Right lung (tissue), 5 donors: ENCODE data around the gene HECTD1. TPM values are rescaled to one million over a fixed set of nuclear protein-coding genes. Genes with fewer than 3 reads are reported as not detected.
"Not testable (repeated sequence)": the region's sequence is repeated elsewhere in the genome, so short reads cannot be mapped to it uniquely, and the experiment has no call there.

Source experiments
- DNase-seq, 2 donors: peaks; one replicate each; pipeline ENCODE4 v3.0.0-alpha.2; 2013
- polyA plus RNA-seq, 5 donors: library from polyadenylated mRNA; unstranded; fragments of 120-200 nt; gene quantifications; one replicate each; pipeline versions ENCODE4 v1.2.1 to v1.2.3, GENCODE V29; 2013; ENCODE audit warnings: inconsistent platforms in 1 of 5, low replicate concordance in 1 of 5; ENCODE audit not compliant: insufficient read length in 5 of 5, insufficient read depth in 1 of 5

Gene HECTD1
- polyA plus RNA-seq, 5 donors, result 144 to 214 (median 192) TPM

DNA sequence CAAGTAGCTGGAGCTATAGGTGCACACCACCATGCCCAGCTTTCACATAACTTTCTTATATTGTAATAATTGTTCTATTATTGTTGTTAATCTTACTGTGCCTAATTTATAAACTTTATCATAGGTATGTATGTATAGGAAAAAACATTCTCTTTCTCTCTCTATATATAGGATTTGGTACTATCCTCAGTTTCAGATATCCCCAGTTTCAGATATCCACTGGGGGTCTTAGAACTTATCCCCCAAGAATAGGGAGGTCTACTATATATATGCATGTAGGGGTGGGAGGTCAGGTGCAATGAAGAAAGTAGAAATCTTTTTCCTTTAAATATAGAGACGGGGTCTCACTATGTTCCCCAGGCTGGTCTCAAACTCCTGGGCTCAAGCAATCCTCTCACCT lies 110.5 kb downstream of the HECTD1 start:
- DNase-seq, result no peak

DNA sequence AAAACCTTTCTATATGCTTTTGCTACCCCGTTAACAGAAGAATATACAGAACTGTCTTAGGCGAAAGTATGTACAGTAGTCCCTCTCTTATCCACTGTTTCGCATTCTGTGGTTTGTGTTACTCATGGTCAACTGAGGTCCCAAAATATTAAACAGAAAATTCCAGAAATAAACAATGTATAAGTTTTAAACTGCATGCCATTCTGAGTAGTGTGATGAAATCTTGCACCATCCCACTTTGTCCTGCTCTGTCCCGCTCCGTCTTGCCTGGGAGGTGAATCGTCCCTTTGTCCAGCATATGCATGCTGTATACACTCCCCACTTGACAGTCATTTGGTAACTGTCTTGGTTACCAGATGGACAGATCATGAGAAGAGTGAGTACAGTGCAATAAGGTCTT lies 111.3 kb downstream of the HECTD1 start:
- no peak for DNase-seq

DNA sequence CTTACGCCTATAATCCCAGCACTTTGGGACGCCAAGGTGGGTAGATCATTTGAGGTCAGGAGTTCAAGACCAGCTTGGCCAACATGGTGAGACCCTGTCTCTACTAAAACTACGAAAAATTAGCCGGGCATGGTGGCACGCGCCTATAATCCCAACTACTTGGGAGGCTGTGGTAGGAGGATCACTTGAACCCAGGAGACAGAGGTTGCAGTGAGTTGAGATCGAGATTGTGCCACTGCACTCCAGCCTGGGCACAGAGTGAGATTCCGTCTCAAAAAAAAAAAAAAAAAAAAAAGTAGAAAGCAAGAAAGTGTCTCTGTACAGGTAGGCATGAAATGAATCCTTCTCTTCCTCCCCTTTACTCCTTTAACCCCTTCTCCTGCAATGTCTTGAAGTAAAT lies 111.8 kb downstream of the HECTD1 start:
- not testable (repeated sequence) for DNase-seq

DNA sequence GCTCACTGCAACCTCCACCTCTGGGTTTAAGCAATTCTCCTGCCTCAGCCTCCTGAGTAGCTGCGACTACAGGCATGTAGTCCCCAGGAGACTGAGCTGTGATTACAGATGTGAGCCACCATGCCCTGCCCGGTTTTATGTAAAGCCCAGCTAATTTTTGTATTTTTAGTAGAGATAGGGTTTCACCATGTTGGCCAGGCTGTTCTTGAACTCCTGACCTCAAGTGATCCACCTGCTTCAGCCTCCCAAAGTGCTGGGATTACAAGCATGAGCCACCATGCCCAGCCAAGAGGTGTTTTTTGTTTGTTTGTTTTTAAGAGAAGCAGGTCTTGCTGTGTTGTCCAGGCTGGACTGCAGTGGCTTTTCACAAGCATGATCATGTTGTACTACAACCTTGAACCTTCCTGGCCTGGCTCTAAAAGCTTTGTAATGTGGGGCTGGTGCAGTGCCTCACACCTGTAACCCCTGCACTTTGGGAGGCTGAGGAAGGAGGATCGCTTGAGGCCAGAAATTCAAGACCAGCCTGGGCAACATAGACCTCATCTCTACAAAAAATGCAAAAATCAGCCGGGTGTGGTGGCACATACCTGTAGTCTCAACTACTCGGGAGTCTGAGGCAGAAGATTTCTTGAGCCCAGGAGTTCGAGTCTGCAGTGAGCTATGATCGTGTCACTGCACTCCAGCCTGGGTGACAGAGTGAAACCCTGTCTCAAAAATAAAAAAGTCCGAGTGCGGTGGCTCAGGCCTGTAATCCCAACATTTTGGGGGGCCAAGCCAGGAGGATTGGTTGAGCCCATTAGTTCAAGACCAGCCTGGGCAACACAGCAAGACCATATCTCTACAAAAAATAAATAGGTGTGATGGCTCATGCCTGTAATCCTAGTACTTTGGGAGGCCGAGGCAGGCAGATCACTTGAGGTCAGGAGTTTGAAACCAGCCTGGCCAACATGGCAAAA lies 113.4 kb downstream of the HECTD1 start:
- not testable (repeated sequence) for DNase-seq

DNA sequence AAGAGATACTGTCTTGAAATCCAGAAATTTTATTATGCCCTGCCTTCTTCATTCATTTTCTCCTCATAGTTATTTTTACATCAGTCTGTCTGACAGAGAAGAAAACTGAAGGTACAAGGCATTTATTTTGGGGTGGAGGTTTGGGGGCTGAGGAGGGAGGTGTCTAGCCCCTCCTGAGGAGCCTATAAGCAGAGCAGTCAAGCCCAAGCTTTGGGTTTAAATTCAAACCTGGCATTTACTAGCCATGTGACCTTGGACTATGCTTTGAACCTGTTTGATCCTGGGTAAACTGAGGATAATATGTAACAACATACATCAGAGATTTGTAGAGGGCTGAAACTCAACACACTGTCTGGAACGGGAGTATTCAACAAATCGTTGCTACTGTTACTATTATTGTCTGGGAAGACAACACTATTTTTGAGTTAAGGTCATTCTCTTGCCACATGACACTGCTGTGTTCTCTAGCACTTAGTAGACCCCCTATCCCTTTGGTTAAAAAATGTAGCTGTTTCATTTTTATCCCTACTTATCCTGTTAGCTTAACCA lies 115.4 kb downstream of the HECTD1 start:
- DNase-seq, result no peak

DNA sequence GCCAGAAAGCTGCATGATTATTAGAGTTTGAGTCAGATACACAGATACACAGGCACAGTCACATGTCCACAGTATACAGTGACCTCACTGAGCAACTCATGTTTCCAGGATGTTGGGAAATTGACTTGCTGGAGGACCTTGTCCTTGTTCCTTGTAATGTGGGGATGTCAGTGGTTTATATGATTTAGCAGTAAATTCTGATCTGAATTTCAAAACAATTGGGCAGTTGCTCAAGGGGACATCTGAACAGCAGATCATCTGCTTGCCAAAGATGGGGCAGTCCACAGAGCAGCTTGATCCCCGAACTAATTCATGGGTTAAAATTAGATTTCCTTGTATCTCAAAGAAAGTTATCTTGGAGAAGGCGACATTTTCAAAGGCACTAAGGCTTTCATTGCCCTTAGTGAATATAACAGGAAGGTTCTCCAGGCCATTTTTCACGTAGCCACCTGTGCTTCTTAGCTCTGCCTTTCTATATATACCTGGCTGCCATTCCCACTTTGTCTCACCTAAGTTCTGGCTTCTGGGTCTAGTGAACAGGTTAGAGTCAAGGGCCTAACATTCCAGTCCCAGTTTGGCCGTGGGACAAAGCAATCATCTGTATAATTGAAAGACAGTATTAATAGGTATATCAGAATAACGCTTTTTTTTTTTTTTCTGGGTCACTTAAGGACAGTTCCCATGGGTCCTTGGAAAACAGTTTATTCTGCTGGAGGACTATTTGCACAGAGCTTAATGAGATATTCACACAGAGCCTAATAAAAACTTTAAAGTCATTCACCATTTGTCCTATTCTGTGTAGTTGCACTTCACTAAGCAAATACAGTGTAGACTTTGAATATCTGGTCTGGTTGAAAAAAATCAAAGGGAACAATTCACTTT lies 116.5 kb downstream of the HECTD1 start:
- peak in 1 of 2 donors; percentile 26 for DNase-seq

DNA sequence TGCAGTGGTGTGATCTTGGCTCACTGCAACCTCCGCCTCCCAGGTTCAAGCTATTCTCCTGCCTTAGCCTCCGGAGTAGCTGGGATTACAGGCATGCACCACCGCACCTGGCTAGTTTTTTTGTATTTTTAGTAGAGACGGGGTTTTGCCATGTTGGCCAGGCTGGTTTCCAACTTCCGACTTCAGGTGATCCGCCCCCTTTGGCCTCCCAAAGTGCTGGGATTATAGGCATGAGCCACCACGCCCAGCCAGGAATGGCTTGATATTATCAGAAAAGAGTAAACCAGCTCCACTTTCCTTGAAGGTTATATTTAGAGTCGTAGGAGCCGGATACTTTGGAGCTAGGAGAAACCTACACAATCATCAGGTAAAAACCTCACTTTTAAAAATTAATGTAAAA lies 121.1 kb downstream of the HECTD1 start:
- not testable (repeated sequence) for DNase-seq

DNA sequence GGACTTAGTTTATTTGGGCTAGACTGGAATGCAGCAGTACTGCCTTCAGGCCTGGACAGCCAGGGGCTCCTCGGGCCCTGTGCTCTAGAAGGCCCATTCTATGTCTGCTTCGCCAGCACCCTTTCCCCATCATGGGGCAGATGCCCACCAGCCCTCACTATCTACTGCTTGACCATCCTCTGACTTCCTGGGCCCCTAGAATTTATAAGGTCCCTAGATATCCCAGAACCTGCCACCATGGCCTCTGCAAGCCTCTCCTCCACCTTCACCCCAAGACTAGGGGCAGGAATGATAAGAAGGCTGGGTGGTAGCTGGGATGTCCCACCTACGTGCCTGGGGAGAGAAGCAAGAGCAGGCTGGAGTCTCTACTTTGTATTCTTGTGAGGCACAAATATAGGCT lies 122.6 kb downstream of the HECTD1 start:
- DNase-seq, result no peak

DNA sequence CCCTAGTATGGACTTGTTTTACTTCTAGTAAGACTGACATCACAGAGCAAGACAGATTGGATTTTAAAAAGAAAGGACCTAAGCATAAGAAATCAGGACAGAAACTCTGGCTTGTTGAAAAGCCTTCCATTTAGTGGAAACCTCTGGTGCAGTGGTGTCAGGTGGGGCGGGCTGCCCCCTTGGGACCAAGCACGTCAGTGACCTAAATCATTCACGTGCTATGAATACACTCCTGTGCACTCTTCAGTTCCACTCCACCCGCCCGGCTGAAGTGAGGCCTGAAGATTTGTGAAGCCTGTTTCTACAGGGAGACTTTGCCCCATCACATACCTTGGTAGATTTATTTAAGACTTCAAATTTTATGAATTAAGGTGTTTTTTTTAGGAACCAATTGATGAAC lies 123.2 kb downstream of the HECTD1 start:
- no peak for DNase-seq

DNA sequence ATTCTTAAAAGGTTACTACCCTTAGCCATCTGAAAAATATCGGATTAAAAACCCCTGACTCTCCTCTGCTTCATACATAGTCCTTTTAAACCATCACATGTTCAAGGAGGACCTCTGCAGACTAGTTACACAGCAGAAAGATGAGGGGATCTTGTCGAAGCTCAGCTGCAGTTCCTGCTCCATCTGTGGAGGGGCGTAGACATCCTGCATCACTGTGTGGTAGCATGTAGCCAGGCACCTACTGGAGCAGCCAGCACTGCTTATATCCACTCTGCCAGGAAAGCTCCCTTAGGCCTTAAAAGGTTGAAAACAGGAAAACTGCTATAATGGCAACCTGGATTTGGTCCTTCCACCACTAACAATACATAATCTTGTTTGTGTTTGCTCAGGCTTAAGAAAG lies 123.8 kb downstream of the HECTD1 start:
- DNase-seq, result no peak

DNA sequence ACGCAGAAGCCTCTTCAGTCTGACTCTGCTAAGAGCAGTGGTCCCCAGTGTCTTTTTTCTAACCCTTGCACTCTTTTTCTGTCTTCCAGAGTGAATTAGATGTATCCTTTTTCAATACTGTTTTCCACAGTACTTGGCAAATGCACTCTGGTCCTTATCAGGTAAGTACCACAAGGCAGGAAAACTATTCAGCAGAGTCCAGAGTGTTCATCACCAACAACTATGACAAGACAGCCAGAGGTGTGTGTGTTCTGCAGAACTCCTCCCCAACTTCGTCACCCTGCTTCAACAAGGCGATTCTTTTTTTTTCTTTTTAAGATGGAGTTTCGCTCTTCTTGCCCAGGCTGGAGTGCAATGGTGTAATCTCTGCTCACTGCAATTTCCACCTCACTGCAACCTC lies 127.1 kb downstream of the HECTD1 start:
- DNase-seq, result no peak

DNA sequence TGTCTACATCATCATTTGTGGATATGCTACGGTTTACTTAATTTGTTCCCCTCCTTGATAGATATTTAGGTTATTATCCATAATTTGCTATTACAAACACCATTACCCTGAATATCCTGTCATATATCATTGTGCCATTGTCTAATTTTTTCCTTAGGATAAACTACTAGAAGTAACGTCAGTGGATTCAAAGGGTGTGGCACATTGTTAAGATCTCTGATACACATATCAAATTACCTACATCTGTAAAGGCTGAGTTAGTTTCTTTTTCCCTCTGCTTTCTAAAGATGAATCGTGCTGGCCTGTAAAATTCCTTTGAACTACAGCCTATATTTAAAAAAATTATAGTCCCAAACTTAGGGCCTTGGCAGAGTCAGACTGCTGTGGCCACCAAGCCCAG lies 127.5 kb downstream of the HECTD1 start:
- DNase-seq, result no peak

DNA sequence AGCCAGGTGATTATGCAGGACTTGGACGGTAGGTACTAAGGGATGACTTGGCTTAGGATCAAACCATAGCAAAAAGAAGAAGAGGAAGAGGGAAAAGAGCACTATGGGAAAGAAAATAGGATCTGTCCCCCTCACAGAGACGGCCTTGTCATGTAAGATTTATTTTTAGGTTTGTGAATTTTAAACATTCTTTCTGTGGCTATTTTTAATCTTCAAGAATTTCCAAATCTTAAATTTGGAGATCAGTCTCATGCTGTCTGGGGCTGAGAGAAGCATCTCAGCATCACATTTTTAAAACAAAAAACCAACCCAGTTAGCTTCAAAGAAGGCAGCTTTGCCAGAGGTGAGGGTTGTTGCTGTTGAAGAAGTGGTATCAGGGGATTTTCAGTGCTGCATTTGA lies 128.8 kb downstream of the HECTD1 start:
- DNase-seq, result no peak

DNA sequence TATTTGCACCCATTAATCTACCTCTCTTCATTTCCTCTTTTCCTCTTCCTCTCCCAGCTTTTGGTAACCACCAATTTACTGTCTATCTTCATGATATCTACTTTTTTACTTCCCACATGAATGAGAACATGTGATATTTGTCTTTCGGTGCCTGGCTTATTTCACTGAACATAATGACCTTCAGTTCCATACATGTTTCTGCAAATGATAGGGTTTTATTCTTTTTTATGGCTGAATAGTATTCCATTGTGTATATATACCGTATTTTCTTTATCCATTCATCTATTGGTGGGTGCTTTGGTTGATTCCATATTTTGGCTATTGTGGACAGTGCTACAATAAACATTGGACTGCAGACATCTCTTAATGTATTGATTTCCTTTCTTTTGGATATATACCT lies 132.4 kb downstream of the HECTD1 start:
- DNase-seq, result no peak

DNA sequence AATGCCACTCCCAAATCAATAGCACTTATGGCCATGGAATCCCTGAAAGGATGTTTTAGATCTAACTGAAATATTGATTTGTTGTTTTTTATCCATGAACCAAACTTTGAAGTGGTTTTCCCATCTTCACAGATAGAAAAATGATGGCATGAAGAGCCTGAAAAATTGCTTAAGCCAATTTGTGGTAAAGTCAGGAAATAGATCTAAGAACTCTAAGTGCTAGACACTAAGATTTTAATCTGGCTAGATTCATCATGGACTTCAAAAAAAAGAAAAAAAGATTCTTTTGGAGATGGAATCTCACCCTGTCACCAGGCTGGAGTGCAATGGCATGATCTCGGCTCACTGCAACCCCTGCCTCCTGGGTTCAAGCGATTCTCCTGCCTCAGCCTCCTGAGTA lies 136.4 kb downstream of the HECTD1 start:
- no peak for DNase-seq

DNA sequence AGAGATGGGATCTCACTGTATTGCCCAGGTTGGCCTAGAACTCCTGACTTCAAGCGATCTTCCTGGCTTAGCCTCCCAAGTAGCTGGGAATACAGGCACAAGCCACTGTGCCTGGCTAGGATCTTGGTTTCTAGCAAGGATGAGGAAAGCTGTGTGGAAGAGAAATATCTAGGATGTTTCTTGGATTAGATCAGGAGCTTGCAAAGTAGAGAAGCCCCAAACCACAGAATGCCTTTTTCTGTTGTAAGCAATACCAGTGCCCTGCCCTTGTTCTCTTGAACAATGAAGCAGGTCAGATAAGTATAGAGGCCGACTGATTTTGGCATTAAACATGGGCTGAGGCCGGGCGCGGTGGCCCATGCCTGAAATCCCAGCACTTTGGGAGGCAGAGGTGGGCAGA lies 137.2 kb downstream of the HECTD1 start:
- no peak for DNase-seq

DNA sequence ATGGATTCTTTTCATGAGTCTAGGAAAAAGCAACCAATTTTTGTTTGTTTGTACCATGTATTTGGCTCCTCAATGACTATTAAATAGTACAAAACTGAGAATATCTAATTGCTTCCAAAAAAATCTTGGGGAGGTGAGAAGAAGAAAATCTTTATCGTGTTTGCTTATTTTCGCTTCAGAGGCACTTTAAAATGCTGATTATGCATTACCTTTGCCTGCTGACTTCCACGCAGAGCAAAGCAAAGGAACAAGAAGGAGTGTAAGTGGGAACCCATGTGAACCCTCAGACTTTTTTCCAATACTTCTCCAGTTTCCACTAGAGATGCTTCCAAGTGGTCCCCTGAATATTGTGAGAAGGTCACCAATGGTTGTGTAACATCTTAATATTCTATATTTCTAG lies 138.2 kb downstream of the HECTD1 start:
- DNase-seq, result no peak

DNA sequence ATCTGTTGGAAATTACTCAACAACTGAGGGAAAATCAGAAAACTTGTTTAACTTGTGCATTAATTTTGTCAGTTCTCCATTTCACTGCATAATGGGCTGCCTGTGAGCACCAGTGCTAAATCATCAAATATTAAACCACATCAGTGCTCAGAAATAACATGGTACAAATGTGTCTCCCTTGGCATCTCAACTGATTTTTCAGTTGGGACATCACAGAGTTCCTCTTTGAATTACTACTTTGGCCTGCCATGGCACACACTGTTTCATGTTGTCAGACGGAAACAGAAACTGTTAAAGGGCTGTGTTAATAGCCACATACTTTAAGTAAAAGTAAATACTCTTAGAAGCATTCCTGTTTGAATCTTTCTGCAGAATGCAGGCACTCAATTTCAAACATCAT lies 139.4 kb downstream of the HECTD1 start:
- no peak for DNase-seq

DNA sequence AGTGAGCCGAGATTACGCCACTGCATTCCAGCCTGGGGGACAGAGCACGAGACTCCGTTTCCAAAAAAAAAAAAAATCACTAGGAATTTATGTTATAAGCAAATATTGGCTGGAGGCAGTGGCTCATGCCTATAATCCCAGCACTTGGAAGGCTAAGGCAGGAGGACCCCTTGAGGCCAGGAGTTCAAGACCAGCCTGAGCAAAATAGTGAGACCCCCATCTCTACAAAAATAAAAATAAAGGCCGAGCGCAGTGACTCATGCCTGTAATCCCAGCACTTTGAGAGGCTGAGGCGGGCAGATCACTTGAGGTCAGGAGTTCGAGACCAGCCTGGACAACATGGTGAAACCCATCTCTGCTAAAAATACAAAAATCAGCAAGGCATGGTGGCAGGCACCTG lies 144.7 kb downstream of the HECTD1 start:
- not testable (repeated sequence) for DNase-seq

DNA sequence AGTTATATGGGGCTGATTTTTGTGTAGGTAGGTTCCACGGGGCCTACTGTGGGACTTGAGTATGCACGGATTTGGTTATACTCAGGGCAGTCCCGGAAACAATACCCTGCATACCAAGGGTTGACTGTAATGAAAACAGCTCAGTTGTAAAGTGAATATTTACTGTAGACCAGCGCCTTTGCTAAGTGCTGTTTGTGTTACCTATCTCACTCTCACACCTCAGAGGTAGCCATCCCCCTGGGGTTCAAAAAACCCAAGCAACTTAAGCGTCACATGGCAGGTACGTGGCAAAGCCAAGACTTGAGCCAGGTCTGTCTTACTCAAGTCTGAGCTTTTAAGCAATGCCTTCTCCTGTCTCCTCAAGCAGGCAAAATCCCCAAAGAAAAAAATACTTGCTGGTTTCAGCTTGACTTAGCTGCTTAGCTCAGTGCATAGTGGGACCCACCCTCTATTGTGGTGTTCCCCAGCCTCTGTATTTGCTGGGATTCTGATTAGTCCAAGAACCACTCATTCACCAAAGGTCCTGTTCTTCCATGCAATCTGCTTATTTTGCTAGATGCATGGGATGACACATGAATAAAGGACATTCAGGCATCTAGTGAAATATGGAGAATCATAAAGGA lies 147.2 kb downstream of the HECTD1 start:
- DNase-seq, result no peak

DNA sequence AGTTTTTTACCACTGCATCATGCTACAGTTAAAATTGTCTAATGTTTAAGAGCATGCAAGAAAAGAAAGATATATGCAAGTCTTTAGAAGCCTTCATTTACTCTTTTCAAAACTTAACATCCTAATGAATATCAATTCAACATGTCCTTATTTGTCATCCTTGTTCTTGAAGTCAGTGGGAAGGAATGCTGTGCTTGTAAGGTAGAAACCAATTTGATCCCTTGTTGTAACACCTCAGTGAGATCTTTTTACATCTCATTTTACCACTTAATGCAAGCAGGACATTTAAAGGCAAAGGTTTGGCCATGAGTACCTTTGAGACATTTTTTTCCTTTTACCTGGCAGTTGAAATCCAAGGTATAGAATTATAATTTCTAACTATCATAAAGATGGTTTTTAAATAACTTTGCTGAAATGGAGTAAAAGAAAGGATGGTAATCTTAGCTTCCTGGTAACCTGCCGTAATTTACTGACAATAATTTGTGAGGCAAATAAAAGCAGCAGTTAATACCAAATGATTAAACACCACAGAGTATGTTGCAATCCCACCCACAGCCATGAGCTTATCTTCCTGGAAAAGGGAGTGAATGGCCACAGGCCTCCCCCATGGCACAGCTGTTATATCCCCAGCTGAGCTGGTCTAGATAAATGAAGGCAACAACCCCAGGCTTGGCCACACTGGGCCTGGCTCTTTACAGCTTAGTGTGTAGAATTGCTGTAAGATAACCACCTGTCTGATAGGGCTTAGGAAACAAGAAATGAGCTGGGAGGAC lies 148.3 kb downstream of the HECTD1 start:
- no peak for DNase-seq
